A549 (cell line): ENCODE data around the gene AGXT. TPM values are rescaled to one million over a fixed set of nuclear protein-coding genes. Genes with fewer than 3 reads are reported as not detected.

ENCODE experiments used
- ATAC-seq, 2 experiments: fragments of 200-7000 bp in 1 of 2; fragments of >200 bp in 1 of 2; cut with Nextera tagmentation in 1 of 2; cut with Tn5 transposase in 1 of 2; 3 replicates each; pipeline versions ENCODE4 v1.8.0 to v1.9.1; 2018 to 2020; ENCODE audit warnings: mild to moderate bottlenecking in 1 of 2, moderate library complexity in 1 of 2
- CTCF ChIA-PET: fragments of 300-600 bp; sonication (Branson Sonifier 250); formaldehyde crosslinking; extraction: SDS; loops from one replicate; lab custom pipeline; 2021; ENCODE audit warnings: antibody characterized with exemption, inconsistent platforms; lab: Yijun Ruan, JAX
- POLR2A ChIA-PET: fragments of 350-600 bp; formaldehyde crosslinking; extraction: SDS; loops from one replicate; lab custom pipeline; 2021; ENCODE audit warnings: antibody characterized with exemption, inconsistent platforms; lab: Yijun Ruan, JAX
- DNase-seq, 2 experiments: peaks; one replicate each; pipeline versions ENCODE4 v3.0.0 to v3.0.0-alpha.2; 2011 to 2016; ENCODE audit warnings: low read depth in 1 of 2, low spot score in 1 of 2
- FAIRE-seq: peaks from 2 replicates; lab custom pipeline; 2011; peaks lifted over from hg19 to GRCh38; lab: Jason Lieb, UNC
- H3K27ac ChIP-seq, 2 experiments: fragments of >200 bp; sonication (Bioruptor Twin); formaldehyde crosslinking; 3 replicates each; pipeline ENCODE4 v1.5.1; 2016 to 2017
- H3K4me1 ChIP-seq: fragments of >200 bp; sonication (Bioruptor Twin); formaldehyde crosslinking; 3 replicates; pipeline ENCODE4 v1.6.1; 2016
- H3K4me2 ChIP-seq: fragments of >200 bp; sonication (Bioruptor Twin); formaldehyde crosslinking; 3 replicates; pipeline ENCODE4 v1.6.1; 2016
- H3K4me3 ChIP-seq: fragments of >200 bp; sonication (Bioruptor Twin); formaldehyde crosslinking; 3 replicates; pipeline ENCODE4 v1.5.1; 2016
- H3K9me3 ChIP-seq: fragments of >200 bp; sonication (Bioruptor Twin); formaldehyde crosslinking; 3 replicates; pipeline ENCODE4 v1.6.1; 2016
- GATA3 ChIP-seq: IDR thresholded peaks from 2 replicates; pipeline ENCODE4 v1.6.1; 2012; ENCODE audit warnings: borderline replicate concordance
- MAZ ChIP-seq: fragments of 150-350 bp; IDR thresholded peaks from 2 replicates; pipeline ENCODE4 v1.6.1; 2014; ENCODE audit warnings: antibody characterized with exemption, low read depth, low read length, borderline replicate concordance
- NPAS2 ChIP-seq: fragments of 250-450 bp; sonication (Bioruptor Pico); IDR thresholded peaks from 2 replicates; pipeline ENCODE4 v1.8.0; 2022; ENCODE audit warnings: mild to moderate bottlenecking, moderate library complexity, borderline replicate concordance
- POLR2A ChIP-seq: IDR thresholded peaks from 2 replicates; pipeline ENCODE4 v1.6.1; 2012; ENCODE audit warnings: mild to moderate bottlenecking, low read length
- POLR2AphosphoS2 ChIP-seq: conservative IDR thresholded peaks from 2 replicates; pipeline ENCODE4 v1.6.1; 2012; ENCODE audit warnings: low read length, improper control_type of control experiment, inconsistent platforms
- RCOR1 ChIP-seq: fragments of 150-350 bp; IDR thresholded peaks from 2 replicates; pipeline ENCODE4 v1.6.1; 2014; ENCODE audit warnings: antibody characterized with exemption, low read length, low read depth
- RNF2 ChIP-seq: fragments of 200-600 bp; sonication (generic); IDR thresholded peaks from 2 replicates; pipeline ENCODE4 v1.6.1; 2016; ENCODE audit warnings: low read depth, mild to moderate bottlenecking, antibody characterized with exemption, moderate library complexity, borderline replicate concordance
- ZC3H11A ChIP-seq: fragments of 450-650 bp; IDR thresholded peaks from 2 replicates; pipeline ENCODE4 v1.6.1; 2014; ENCODE audit warnings: antibody characterized with exemption, mild to moderate bottlenecking
- WGBS: methylation state at CpG from one replicate; pipeline ENCODE4 v1.1.6; 2017; ENCODE audit errors: missing lambda C conversion rate; 5-methylcytosine and 5-hydroxymethylcytosine counted together
- polyA minus RNA-seq: library from RNA; depleted of rRNA, polyadenylated mRNA; stranded (reverse); fragments of >200 nt; gene quantifications from 2 replicates; pipeline ENCODE4 v1.2.3, GENCODE V29; 2011; rRNA and poly(A)+ RNA removed
- polyA plus RNA-seq, 4 experiments: library from polyadenylated mRNA; depleted of rRNA in 3 of 4; stranded (reverse); fragments of >200 nt; fragmentation: RNase III in 1 of 4; extraction: RNeasy Plus Mini Kit Qiagen cat#74134 plus additional on column Dnase treatment in 1 of 4; gene quantifications; 2 replicates in 3 of 4; 3 replicates in 1 of 4; pipeline ENCODE4 v1.2.3, GENCODE V29; 2011 to 2017
- TF ChIP-seq, protein P1 (sequence below): IDR thresholded peaks from 2 replicates; pipeline ENCODE4 v1.6.1; 2012; ENCODE audit warnings: low read depth, borderline replicate concordance
- TF ChIP-seq, protein P2 (sequence below): fragments of 450-650 bp; IDR thresholded peaks from 2 replicates; pipeline ENCODE4 v1.6.1; 2014; ENCODE audit warnings: antibody characterized with exemption

Gene AGXT
- polyA plus RNA-seq (2011; rRNA removed) (not detected in 2 replicates), polyA plus RNA-seq (2017; fragmentation: RNase III; extraction: RNeasy Plus Mini Kit Qiagen cat#74134 plus additional on column Dnase treatment) (not detected in 3 replicates), polyA minus RNA-seq (not detected in 2 replicates)
- not detected in 2 replicates for polyA plus RNA-seq (2012; cell fraction: cytosol; rRNA removed)
- polyA plus RNA-seq (2012; cell fraction: nucleus; rRNA removed): not detected in 2 replicates

DNA sequence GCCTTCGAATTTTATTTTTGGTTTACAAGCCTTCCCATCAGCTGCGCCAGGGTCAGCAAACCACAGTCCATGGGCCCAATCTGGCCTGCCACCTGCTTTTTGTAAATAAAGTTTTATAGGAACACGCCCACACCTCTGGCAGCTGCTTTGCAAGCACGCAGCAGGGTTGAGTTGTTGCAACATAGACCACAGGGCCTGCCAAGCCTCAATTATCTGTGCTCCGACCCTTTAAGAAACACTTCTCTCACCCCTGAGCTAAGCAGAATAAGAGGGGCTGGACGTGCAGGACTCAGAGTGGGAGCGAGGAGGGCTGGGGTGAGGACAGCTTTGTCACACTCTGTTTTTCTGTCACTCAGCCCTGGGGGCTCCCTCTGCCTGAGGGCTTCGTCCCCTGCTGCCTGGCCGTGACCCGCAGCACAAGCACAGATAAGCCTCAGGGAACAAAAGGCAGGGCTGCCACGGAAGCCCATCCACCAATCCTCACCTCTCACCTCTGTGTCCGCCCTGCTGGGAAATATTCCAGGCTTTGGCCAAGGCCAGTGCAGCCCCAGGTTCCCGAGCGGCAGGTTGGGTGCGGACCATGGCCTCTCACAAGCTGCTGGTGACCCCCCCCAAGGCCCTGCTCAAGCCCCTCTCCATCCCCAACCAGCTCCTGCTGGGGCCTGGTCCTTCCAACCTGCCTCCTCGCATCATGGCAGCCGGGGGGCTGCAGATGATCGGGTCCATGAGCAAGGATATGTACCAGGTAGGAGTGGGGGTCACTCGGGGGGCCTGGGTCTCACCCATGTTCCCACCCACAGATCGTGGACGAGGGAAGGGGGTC lies at the start of gene AGXT:
Gene AGXT (plus strand): TSS at position 539 of the 823 bp plus-strand sequence. CDS start 42 bp downstream, at position 581.
- ATAC-seq: no peak
- no peak within 1 kb of the TSS for H3K4me2 ChIP-seq
- POLR2A ChIA-PET: no interaction called here

DNA sequence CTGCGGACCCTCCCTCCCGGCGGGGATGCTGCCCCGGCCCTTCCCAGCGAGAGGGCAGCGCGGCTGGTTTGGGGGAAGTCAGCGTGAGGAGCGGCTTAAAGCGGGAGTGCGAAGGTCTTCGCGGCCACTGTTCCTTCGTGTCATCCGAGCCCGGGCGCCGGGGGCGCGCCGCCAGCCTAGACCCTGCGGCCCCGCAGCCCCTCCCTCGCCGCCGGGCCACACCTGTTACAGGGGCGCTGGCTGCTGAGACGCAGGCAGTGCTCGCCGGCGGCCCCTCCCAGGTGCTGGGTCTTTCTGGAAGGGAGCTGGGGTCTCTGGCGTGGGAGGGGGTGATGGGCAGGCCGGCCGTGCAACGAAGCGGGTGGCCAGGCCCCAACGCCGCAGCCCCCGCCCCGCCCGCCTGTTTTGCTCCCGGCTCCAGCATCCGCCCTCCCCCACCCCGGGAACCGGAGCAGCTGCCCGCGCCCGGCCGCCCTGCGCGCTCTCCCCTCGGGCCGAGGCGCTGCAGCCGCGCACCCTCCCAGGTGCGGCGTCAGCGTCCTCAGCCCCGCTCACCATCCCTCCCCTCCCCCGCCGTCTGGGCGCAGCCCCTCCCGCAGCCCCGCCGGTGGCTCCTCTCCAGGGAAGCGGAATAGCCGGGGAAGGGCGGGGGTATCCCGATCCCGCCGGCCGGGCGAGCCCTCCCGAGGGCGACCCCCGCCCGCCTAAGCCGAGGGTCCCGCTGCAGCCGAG lies 49.3 kb upstream of the AGXT start:
- peak; percentile 14 to 42; a peak in 3 of 6 replicates for ATAC-seq
- no peak for DNase-seq
- Histone ChIP-seq H3K4me2 (peak overlapping the region; percentile 100), H3K4me3 (peak overlapping the region; percentile 58), H3K4me1 (peaks cover 22% of the 10 kb centered on the region), H3K9me3 (peaks cover 18% of the 10 kb centered on the region), H3K27ac (peak overlapping the region in 1 of 2 experiments; percentile 66; a peak in 2 of 6 replicates)
- TF ChIP-seq RNF2 (0 out of 2 replicates have a peak, but pooled peaks have one; percentile 63), ZC3H11A (no peak)
- TF ChIP-seq, protein P1, sequence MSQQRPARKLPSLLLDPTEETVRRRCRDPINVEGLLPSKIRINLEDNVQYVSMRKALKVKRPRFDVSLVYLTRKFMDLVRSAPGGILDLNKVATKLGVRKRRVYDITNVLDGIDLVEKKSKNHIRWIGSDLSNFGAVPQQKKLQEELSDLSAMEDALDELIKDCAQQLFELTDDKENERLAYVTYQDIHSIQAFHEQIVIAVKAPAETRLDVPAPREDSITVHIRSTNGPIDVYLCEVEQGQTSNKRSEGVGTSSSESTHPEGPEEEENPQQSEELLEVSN: no peak
- 0% methylated on average over 4 of the region's 81 CpGs for WGBS
- ChIA-PET CTCF (interaction anchor here (1.1 kb wide), 1 partner anchor 9 kb away, joined by 4 read pairs; no protein-coding TSS in a partner anchor), POLR2A (no interaction called here)
- FAIRE-seq: no peak

More for the DNA sequence above, at the start of gene AGXT:
- DNase-seq (no peak), FAIRE-seq (no peak)
- H3K4me3 ChIP-seq: no peak within 1 kb of the TSS
- CTCF ChIA-PET: interaction anchor here (0.8 to 5.7 kb wide), 2 partner anchors 11 to 17 kb away, joined by 3 to 24 read pairs; no protein-coding TSS in a partner anchor
- no peak within 1 kb of the TSS for H3K27ac ChIP-seq
- 62% methylated on average over 12 of the region's 21 CpGs for WGBS
- TF ChIP-seq, protein P2, sequence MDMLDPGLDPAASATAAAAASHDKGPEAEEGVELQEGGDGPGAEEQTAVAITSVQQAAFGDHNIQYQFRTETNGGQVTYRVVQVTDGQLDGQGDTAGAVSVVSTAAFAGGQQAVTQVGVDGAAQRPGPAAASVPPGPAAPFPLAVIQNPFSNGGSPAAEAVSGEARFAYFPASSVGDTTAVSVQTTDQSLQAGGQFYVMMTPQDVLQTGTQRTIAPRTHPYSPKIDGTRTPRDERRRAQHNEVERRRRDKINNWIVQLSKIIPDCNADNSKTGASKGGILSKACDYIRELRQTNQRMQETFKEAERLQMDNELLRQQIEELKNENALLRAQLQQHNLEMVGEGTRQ: no peak
- TF ChIP-seq NPAS2: no peak
- TF ChIP-seq GATA3: no peak
- no peak for TF ChIP-seq RCOR1
- TF ChIP-seq POLR2A: no peak
- no peak for TF ChIP-seq POLR2AphosphoS2
- TF ChIP-seq, all 56 proteins: peak for 0
- Histone ChIP-seq H3K4me1 (no peaks in the 10 kb centered on the region), H3K9me3 (no peaks in the 10 kb centered on the region)

DNA sequence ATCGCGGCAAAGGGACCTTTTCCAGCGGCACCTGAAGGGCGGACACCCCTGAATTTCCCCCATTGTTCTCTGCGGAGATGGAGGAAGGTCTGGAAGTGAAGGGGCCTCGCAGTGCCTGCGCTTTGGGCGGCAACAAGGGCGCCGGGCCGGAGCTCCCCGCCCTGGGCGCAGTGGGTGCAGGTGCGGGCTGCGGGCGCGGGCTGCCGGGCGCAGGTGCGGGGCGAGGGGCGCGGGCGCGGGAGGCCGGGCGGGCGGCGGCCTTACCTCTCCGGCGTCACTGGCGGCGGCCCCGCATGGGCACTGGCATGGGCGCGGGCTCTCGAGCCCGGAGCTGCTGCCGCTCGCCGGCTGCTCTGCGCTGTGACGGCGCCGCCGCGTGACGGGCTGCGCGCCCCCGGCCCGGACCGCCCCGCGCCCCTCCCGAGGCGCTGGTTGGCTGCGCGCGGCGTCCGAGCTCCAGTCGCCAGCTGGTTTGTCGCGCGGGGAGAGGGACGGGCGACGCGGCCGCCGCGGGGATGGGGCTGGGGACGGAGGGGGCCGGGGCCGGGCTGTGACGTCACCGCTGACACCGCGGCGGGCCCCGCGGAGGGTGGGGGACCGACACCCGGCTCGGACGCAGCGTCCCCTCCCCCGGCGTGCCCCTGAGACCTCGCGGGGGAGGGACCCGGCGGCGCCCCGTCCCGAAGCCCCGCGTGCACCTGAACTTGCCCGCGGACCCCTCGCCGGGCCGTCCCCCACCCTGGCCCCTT lies 48.6 kb upstream of the AGXT start, which contains the start of gene KIF1A:
Gene KIF1A (minus strand): TSS at position 362 of the 749 bp plus-strand sequence. CDS start 22,467 bp downstream, outside the sequence.
- ATAC-seq: peak in 1 of 2 experiments; percentile 32; a peak in 2 of 6 replicates
- WGBS: 2% methylated on average over 11 of the region's 104 CpGs
- TF ChIP-seq MAZ: no peak
- 0 out of 2 replicates have a peak, but pooled peaks have one; percentile 2 for TF ChIP-seq RNF2
- TF ChIP-seq, all 56 proteins: peak for 1
- H3K9me3 ChIP-seq: peaks cover 15% of the 10 kb centered on the region
- CTCF ChIA-PET: interaction anchor here (1.1 kb wide), 1 partner anchor 10 kb away, joined by 4 read pairs; no protein-coding TSS in a partner anchor
- H3K27ac ChIP-seq: peak within 1 kb of the TSS; percentile 29 to 66; a peak in 5 of 6 replicates
- H3K4me2 ChIP-seq: peak within 1 kb of the TSS; percentile 100
- POLR2A ChIA-PET: no interaction called here
- H3K4me1 ChIP-seq: peaks cover 22% of the 10 kb centered on the region
- no peak for FAIRE-seq
- DNase-seq: no peak
- H3K4me3 ChIP-seq: peak within 1 kb of the TSS; percentile 58
